ENCODE data around the gene CYTH2.
"Not testable (repeated sequence)": the region's sequence is repeated elsewhere in the genome, so short reads cannot be mapped to it uniquely, and the experiment has no call there.

The CYTH2 gene

GRCh38 chr19:48513289-48514122 lies 44.3 kb downstream of the CYTH2 start:
- DNase-seq, result no peak

GRCh38 chr19:48514123-48514458 lies 44.9 kb downstream of the CYTH2 start:
- no peak for DNase-seq

DNA sequence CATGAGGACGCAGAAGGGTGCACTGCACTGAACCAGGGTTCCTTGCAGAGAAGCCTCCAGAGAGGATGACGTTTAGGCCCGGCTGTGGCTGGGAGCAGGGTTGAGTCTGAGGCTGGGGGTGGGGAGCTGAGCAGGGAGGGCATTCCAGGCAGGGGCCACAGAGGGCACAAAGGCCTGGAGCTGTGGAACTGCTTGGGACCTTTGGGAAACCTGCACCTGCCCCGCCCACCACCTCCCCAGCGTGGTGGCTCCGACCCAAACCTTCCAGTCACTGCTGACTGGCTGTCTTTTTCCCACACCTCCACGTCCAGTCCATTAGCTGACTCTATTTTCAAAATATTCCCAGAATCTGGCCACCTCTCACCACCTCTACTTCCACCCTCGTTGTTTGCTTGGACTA lies 47.4 kb downstream of the CYTH2 start:
- DNase-seq, result no peak

GRCh38 chr19:48518207-48518606 lies 49.0 kb downstream of the CYTH2 start:
- DNase-seq, result no peak

- DNase-seq, result not testable (repeated sequence)
Measured at GRCh38 chr19:48519426-48519825, 50.3 kb downstream of the CYTH2 start.

GRCh38 chr19:48520134-48520533 lies 51.0 kb downstream of the CYTH2 start:
- DNase-seq, result no peak

- DNase-seq, result no peak
Measured at GRCh38 chr19:48524221-48524620, 55.1 kb downstream of the CYTH2 start.

DNA sequence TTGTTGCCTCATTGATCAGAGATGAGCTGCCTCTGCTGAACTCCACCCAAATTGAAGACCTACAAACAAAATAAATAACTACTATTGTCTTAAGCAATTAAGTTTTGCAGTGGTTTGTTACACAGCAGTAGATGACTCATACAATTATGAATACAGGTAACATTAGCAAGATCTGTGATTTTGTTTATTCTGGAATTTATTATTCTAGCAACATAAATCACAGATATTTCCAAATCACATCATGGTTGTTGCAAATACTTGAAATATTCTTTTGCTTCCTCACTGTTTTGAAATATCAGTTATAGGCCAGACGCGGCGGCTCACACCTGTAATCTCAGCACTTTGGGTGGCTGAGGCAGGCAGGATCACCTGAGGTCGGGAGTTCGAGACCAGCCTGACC lies 55.6 kb downstream of the CYTH2 start:
- DNase-seq, result no peak

DNA sequence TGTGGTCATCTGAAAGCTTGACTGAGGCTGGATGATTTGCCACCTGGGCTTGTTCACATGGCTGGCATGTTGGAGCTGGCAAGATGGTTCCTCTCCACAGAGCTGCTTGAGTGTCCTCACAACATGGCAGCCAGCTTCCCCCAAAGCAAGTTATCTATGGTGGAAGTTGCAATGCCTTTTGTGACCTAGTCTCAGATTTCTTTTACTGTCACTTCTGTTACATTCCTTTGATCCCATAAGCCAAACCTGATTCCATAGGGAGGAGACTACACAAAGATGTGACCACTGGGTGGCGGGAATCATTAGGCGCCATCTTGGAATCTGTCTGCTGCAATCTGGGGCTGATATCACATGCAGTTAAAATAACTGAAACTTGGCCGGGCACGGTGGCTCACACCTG lies 60.0 kb downstream of the CYTH2 start:
- no peak for DNase-seq

DNA sequence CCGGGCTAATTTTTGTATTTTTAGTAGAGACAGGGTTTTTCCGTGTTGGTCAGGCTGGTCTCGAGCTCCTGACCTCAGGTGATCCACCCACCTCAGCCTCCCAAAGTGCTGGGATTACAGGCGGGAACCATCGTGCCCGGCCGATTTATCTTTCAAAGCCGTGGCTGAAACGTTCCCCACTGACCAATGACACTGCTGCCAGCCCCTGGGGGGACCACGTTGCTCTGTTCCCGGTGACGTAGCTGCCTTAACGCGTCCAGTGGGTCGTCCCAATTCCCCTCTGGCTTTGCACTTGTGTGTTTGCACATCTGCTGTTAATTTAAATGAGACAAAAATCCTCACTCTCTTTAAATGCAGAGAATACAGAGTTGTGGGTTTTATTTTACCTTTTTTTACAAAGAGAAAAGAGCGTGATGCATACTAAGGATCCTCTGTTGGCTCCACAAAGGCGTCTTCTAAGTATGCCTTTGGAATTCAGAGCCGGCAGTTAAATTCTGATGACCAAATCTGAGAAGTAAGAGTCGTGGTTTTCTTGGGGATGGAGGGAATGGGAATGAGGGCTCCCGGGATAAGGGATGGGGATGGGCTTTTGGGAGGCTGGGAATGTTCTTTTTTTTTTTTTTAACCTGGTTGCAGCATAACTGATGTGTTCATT lies 61.0 kb downstream of the CYTH2 start:
- no peak for DNase-seq

GRCh38 chr19:48530770-48531169 lies 61.6 kb downstream of the CYTH2 start:
- no peak for DNase-seq

Data from activated gamma-delta T cell (primary cell).